MG63 (cell line): Measurements from ENCODE around the gene ADAM17. TPM values are rescaled to one million over a fixed set of nuclear protein-coding genes. Genes with fewer than 3 reads are reported as not detected.
"Not testable (repeated sequence)": the region's sequence is repeated elsewhere in the genome, so short reads cannot be mapped to it uniquely, and the experiment has no call there.

Experiments used
- DNase-seq: peaks from one replicate; pipeline ENCODE4 v3.0.0-alpha.2; 2020
- H3K27me3 ChIP-seq: fragments of 250-450 bp; sonication (Bioruptor Pico); 2 replicates; pipeline ENCODE4 v1.5.1; 2020; ENCODE audit warnings: mild to moderate bottlenecking, moderate library complexity
- H3K36me3 ChIP-seq: fragments of 250-450 bp; sonication (Bioruptor Pico); 2 replicates; pipeline ENCODE4 v1.5.1; 2020; ENCODE audit warnings: mild to moderate bottlenecking, moderate library complexity
- H3K4me3 ChIP-seq: fragments of 250-450 bp; sonication (Bioruptor Pico); 2 replicates; pipeline ENCODE4 v1.5.1; 2020; ENCODE audit warnings: mild to moderate bottlenecking, moderate library complexity
- H3K9me3 ChIP-seq: fragments of 250-450 bp; sonication (Bioruptor Pico); 2 replicates; pipeline ENCODE4 v1.5.1; 2020; ENCODE audit warnings: mild to moderate bottlenecking, moderate library complexity
- total RNA-seq: library from RNA; depleted of rRNA; stranded (reverse); fragments of >200 nt; shearing (Covaris generic); gene quantifications from 2 replicates; pipeline ENCODE4 v1.2.3, GENCODE V29; 2014; ENCODE audit warnings: low replicate concordance

Gene ADAM17
- total RNA-seq, 1 experiment from 2014 or later = 9.0 TPM

DNA sequence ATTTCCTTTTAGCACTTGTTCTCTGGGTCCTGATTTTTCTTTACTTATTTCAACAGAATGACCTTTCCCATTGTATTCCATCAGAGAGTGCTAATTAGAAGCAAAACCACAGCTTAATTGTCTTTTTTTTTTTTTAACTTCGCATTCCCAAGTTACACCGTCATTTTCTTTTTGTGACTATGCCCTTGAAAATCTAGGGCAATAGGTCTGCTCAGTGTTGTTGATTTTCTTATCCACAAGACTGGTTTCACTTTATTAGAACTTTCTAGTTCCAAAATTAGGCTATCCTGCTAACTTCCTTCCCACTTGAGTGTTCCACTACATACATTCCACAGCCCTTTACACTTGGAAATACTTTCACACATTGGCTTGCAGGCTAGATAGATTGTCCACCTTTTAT, 18.7 kb upstream of the ADAM17 start:
- H3K4me3 ChIP-seq = no peak overlapping the region

GRCh38 chr2:9573840-9574239, 18.2 kb upstream of the ADAM17 start:
- DNase-seq = no peak
- peaks cover 3% of the 10 kb centered on the region; the same call in 1 of the 2 replicates for H3K36me3 ChIP-seq
- H3K4me3 ChIP-seq = no peak overlapping the region
- no peaks in the 10 kb centered on the region for H3K9me3 ChIP-seq
- no peaks in the 10 kb centered on the region for H3K27me3 ChIP-seq

More for the DNA sequence above, 18.7 kb upstream of the ADAM17 start:
- H3K9me3 ChIP-seq = no peaks in the 10 kb centered on the region
- H3K27me3 ChIP-seq = no peaks in the 10 kb centered on the region
- DNase-seq = no peak
- peaks cover 3% of the 10 kb centered on the region; the same call in 1 of the 2 replicates for H3K36me3 ChIP-seq

DNA sequence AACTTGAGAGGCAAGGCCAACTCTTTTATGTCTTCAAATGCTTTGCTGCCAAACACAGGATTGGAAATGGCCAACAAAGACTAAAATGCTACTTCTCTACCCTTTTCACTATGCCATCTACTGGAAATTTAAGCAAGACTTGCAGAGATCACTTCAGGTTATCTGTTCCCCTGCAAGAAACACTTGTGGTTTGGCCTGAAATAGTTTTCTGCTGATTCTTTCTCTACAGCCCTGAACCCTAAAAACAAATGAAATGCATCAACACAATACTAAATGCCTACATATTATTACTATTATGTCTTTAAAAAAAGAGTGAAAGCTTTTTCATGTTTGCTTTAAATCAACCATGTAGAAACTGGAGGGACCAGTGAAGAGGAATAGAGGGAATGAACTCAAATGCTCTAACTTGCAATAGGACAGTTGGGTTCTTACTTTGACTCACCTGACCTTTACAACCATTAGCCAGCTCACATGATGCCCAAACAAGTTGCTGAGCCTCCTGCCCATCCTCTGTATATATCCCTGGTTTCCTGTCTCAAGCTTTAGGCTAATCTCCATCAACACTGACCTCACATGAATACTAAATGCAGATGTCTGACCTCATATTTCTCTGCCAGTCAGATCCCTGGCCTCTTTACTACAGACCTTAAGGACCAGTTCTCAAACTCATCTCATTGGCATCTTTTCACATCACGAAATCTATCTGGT, 17.5 kb upstream of the ADAM17 start:
- Histone ChIP-seq H3K4me3 (no peak overlapping the region), H3K27me3 (no peaks in the 10 kb centered on the region), H3K36me3 (peaks cover 3% of the 10 kb centered on the region; the same call in 1 of the 2 replicates), H3K9me3 (no peaks in the 10 kb centered on the region)
- DNase-seq = no peak

- Histone ChIP-seq H3K4me3 (no peak overlapping the region), H3K9me3 (no peaks in the 10 kb centered on the region), H3K36me3 (peaks cover 3% of the 10 kb centered on the region; the same call in 1 of the 2 replicates), H3K27me3 (no peaks in the 10 kb centered on the region)
- DNase-seq = no peak
These were observed 14.8 kb upstream of the ADAM17 start for GRCh38 chr2:9570182-9571060.

DNA sequence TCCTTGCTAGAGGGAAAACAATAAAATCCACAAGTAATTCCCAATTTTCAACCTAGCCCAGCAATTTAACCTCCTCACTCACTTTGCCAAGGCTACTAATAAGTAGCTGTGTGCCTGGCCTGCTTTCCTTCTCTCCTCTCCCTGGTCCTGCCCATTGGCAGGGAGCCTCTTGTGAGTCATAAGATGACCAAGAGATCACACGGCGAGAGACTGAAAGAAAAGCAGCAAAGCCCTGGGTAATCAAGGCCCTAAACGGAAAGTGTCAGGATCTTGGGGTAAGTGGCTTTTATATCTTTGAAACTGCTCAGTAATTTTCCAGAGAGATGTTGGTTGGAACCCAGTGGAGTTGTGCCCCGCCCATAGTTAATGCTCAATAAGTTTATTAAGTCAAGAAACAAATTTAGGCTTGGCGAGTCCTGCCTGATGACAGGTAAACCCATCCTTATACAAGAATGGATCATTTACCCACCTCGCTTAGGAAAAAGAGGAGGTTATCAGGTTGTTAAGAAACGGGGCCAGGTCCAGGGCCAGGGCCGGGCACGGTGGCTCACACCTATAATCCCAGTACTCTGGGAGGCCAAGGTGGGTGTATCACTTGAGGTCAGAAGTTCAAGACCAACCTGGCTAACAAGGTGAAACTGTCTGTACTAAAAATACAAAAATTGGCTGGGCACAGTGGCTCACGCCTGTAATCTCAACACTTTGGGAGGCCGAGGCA, 10.0 kb upstream of the ADAM17 start:
- no peaks in the 10 kb centered on the region for H3K9me3 ChIP-seq
- peak; percentile 93 for DNase-seq
- H3K27me3 ChIP-seq = no peaks in the 10 kb centered on the region
- peak overlapping the region; percentile 9; the same call in 1 of the 2 replicates for H3K4me3 ChIP-seq
- H3K36me3 ChIP-seq = no peaks in the 10 kb centered on the region

DNA sequence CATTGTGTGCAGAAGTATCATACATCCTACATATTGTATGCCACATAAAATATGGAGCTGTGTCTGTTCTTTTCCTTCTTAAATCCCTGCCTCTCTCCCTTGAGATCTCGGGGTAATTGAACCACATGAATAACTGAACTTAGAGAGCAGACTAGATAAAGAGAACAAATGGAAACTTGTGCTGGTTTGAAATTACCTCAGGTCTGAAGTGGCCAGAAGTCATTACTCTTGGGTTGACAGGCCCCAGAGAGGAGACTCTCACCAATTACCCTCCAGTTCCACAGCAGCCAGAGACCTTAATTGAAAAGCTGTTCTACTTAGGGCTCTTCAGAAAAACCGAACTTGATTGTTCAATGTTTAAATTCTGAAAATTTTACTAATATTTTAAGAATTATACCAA, 5.0 kb upstream of the ADAM17 start:
- Histone ChIP-seq H3K9me3 (no peaks in the 10 kb centered on the region), H3K27me3 (no peaks in the 10 kb centered on the region), H3K36me3 (no peaks in the 10 kb centered on the region), H3K4me3 (no peak overlapping the region)
- DNase-seq = no peak

GRCh38 chr2:9558948-9559381, 3.3 kb upstream of the ADAM17 start:
- Histone ChIP-seq H3K4me3 (no peak overlapping the region), H3K27me3 (no peaks in the 10 kb centered on the region), H3K36me3 (peaks cover 3% of the 10 kb centered on the region; the same call in 1 of the 2 replicates), H3K9me3 (no peaks in the 10 kb centered on the region)
- DNase-seq = peak; percentile 92

DNA sequence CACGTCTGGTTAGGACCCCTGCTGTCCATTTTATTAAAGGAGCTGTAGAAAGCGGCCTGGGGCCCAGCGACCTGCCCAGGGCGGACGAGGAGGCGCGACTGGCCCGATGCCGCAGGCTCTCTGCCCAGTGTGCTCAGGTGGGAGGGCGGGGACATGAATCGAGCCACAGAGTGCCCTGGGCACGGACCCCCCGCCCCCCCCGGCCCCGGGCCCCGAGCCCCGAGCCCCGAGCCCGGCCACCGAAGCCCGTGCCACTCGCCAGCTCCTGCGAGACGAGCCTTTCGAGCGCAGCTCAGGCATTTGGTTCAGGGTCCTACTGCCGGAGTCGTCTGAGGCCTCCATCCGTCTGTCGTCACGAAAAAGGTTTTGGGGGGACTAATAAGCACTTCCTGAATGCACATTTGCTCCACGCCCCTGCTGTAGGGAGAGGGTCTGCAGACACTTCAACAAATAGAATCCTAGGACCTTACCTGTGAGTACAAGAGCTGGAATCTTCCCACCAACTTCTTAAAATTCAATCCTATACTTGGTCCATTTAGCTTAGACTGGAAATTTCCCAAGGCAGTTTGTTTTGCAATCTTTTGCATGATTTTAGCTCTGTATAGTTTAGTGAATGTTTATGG, 602 bp upstream of the ADAM17 start:
- H3K9me3 ChIP-seq = no peaks in the 10 kb centered on the region
- H3K4me3 ChIP-seq = peak overlapping the region; percentile 99
- no peaks in the 10 kb centered on the region for H3K27me3 ChIP-seq
- DNase-seq = no peak
- H3K36me3 ChIP-seq = peaks cover 3% of the 10 kb centered on the region

GRCh38 chr2:9554921-9555296, 721 bp downstream of the ADAM17 start:
- Histone ChIP-seq H3K27me3 (no peaks in the 10 kb centered on the region), H3K9me3 (no peaks in the 10 kb centered on the region), H3K4me3 (peak overlapping the region; percentile 99), H3K36me3 (peaks cover 3% of the 10 kb centered on the region)
- peak; percentile 46 for DNase-seq

DNA sequence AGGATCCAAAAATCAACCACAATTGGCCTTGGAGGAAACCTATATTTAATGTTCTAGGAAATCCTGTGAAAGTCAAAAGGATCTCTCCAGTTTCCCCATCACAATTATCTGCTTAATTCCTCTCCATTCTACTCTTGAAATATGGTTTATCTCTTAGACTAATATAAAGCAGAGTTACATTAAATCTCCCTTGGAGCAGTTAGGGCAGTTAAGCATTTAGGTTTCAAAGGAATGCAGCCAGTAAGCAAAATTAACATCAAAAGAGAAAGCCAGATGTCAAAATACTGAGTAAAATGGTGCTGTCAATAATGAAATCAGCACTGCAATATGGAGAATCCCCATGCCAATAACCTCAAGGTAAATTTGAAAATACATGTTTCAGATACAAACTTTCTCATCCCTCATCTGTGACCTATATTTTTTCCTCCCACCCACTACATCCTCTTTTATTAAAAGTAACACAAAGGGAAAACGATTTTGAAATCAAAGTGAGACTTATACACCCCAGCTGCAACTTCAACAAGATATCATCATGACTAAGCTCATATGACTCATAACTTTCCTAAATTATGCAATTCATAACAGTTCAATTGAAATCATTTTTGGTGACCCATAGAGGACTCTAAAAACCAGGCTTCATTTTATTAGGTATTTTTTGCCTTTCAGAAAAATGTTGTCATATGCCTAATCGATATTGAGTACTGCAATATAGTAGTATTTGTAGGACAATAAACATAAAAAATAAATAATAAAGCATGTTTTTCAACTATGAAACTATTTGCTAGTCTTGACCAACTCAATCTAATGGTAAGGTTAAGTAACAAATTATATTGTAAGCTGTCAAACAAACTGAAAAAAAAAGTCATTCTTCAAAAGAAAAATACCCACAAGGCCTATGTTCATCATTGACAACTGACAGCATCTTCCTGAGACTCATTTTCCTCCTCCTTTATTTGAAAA, 3.1 kb downstream of the ADAM17 start:
- no peak for DNase-seq
- H3K4me3 ChIP-seq = peak overlapping the region; percentile 9

GRCh38 chr2:9550859-9551391, 4.7 kb downstream of the ADAM17 start:
- H3K4me3 ChIP-seq, H3K27me3 ChIP-seq, H3K9me3 ChIP-seq, H3K36me3 ChIP-seq, DNase-seq: not testable (repeated sequence)

More for the DNA sequence above, 3.1 kb downstream of the ADAM17 start:
- H3K36me3 ChIP-seq = peaks cover 3% of the 10 kb centered on the region
- no peaks in the 10 kb centered on the region for H3K27me3 ChIP-seq
- no peaks in the 10 kb centered on the region for H3K9me3 ChIP-seq

DNA sequence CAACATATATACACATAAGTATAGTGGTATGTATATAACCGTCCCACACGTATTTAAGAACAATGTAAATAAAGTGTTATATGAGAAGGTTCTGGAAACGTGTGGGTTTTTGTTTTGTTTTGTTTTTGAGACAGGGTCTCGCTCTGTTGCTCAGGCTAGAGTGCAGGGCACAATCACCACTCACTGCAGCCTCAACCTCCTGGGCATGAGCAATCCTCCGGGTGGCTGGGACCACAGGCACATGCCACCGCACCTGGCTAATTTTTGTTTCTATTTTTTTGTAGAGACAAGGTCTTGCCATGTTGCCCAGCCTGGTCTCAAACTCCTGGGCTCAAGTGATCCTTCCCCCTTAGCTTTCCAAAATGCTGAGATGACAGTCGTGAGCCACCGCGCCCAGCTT, 6.2 kb downstream of the ADAM17 start:
- Histone ChIP-seq H3K9me3 (no peaks in the 10 kb centered on the region), H3K4me3 (no peak overlapping the region), H3K36me3 (no peaks in the 10 kb centered on the region; the same call in none of the 2 replicates), H3K27me3 (no peaks in the 10 kb centered on the region)
- DNase-seq = no peak

DNA sequence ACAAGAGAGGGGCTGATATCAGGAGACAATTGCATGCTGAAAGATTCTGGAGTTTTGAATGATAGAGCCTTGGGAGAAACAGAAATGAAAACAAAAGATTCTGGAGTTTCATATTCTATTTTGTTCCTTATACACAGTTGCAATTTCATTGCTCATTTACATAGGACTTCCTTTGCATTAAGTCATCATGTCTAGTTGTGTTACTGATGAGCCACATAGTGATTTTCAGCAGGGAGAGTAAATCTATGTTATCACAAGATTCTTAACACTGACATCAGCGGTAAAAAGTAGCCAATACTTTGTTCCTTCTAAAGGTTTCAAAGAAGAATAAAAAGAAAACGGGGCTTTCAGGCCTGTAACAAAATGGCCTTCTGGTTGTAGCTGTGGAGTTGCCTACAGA, 7.1 kb downstream of the ADAM17 start:
- H3K36me3 ChIP-seq = no peaks in the 10 kb centered on the region; the same call in none of the 2 replicates
- no peak for DNase-seq

DNA sequence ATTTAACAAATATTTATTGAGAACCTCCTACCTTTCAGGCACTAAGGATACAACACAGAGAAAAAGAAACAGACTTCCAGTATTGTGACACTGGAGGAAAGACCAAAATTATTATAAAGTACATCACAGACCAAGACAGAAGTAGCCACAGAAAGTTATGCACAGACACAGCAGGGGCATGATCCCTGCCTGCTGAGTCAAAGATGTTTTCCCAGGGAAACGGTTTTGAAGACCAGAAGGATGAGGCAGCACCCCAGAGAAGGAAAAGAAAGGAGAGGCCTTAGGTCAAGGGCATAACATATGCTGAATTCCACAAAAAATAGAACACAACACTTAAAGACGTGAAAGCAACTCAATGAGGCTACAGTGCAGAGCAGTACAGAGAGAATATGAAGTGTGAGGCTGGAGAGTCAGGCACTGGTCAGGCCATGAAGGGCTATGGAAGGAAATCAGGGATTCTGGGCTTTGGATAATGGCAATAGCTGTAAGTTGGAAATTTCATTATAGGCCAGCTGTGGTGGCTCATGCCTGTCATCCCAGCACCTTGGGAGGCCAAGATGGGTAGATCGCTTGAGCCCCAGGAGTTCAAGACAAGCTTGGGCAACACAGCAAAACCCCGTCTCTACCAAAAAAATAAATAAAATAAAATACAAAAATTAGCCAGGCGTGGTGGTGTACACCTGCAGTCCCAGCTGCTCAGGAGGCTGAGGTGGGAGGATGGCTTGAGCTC, 8.2 kb downstream of the ADAM17 start:
- no peak overlapping the region for H3K4me3 ChIP-seq
- peaks cover 9% of the 10 kb centered on the region for H3K36me3 ChIP-seq
- DNase-seq = peak; percentile 25
- no peaks in the 10 kb centered on the region for H3K9me3 ChIP-seq
- no peaks in the 10 kb centered on the region for H3K27me3 ChIP-seq

More for the DNA sequence above, 7.1 kb downstream of the ADAM17 start:
- Histone ChIP-seq H3K4me3 (no peak overlapping the region), H3K9me3 (no peaks in the 10 kb centered on the region), H3K27me3 (no peaks in the 10 kb centered on the region)

GRCh38 chr2:9545502-9545901, 10.1 kb downstream of the ADAM17 start:
- DNase-seq = no peak
- H3K9me3 ChIP-seq = no peaks in the 10 kb centered on the region
- H3K36me3 ChIP-seq = peaks cover 16% of the 10 kb centered on the region
- H3K4me3 ChIP-seq = no peak overlapping the region
- no peaks in the 10 kb centered on the region for H3K27me3 ChIP-seq
